Neural cell (in vitro differentiated cells): ENCODE data around the gene SMARCC2.

ENCODE experiments used
- TAF1 ChIP-seq: IDR thresholded peaks from 2 replicates; pipeline ENCODE4 v1.6.1; 2012; ENCODE audit warnings: low read depth
- TF ChIP-seq, protein P1 (sequence below): fragments of 450-650 bp; IDR thresholded peaks from 2 replicates; pipeline ENCODE4 v1.5.1; 2014; ENCODE audit warnings: antibody characterized with exemption, mild to moderate bottlenecking, moderate library complexity; ENCODE audit not compliant: poor library complexity, severe bottlenecking

DNA sequence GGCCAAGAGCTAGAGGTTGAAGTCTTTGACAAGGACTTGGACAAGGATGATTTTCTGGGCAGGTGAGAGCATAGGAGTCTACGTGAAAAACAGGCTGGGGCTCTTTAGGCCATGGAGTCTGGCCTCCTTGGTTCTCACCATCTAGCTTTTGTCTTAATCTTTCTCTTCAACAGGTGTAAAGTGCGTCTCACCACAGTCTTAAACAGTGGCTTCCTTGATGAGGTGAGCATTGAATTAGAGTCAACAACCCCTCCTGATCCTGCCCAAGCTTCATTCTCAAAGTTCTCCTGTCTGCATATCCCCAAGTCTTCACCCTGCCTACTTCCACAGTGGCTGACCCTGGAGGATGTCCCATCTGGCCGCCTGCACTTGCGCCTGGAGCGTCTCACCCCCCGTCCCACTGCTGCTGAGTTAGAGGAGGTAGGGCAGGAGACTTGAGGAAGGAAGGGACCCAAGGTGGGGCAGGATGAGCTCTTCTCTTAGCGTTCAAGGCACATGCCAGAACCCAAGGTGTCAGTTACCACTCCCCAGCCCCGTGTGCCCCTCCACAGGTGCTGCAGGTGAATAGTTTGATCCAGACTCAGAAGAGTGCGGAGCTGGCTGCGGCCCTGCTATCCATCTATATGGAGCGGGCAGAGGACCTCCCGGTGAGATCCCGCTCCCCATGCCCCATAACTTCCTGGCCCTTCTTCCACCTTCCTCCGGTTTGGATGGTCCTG is 51.3 kb downstream of the SMARCC2 start:
- no peak for TF ChIP-seq TAF1
- TF ChIP-seq, protein P1, sequence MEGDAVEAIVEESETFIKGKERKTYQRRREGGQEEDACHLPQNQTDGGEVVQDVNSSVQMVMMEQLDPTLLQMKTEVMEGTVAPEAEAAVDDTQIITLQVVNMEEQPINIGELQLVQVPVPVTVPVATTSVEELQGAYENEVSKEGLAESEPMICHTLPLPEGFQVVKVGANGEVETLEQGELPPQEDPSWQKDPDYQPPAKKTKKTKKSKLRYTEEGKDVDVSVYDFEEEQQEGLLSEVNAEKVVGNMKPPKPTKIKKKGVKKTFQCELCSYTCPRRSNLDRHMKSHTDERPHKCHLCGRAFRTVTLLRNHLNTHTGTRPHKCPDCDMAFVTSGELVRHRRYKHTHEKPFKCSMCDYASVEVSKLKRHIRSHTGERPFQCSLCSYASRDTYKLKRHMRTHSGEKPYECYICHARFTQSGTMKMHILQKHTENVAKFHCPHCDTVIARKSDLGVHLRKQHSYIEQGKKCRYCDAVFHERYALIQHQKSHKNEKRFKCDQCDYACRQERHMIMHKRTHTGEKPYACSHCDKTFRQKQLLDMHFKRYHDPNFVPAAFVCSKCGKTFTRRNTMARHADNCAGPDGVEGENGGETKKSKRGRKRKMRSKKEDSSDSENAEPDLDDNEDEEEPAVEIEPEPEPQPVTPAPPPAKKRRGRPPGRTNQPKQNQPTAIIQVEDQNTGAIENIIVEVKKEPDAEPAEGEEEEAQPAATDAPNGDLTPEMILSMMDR, result no peak
